Measurements from ENCODE around the gene NMT1. TPM values are rescaled to one million over a fixed set of nuclear protein-coding genes. Genes with fewer than 3 reads are reported as not detected.

The NMT1 gene
- total RNA-seq, 2 donors from 2014 or later = 130 to 270 TPM

- DNase-seq (ENCODE audit: low spot score in 2 of 2) = peak; percentile 25 to 70
- H3K27ac Mint-ChIP-seq = peak overlapping the region; percentile 89 to 95
- H3K9me3 Mint-ChIP-seq = no peaks in the 10 kb centered on the region
- peak; percentile 7 to 59 for ATAC-seq
- H3K36me3 Mint-ChIP-seq = peaks cover 12 to 17% of the 10 kb centered on the region in 2 donors
Measured at GRCh38 chr17:45052052-45052772, 8.9 kb upstream of the NMT1 start.

GRCh38 chr17:45060382-45060796 lies 728 bp upstream of the NMT1 start:
- Mint-ChIP-seq H3K9me3 (no peaks in the 10 kb centered on the region), H3K36me3 (peaks cover 21% of the 10 kb centered on the region in 2 donors), H3K27ac (peak overlapping the region; percentile 87 to 100)
- peak in 1 of 2 donors; percentile 0 for ATAC-seq
- DNase-seq (ENCODE audit: low spot score in 2 of 2) = no peak

GRCh38 chr17:45061606-45062205 lies 589 bp downstream of the NMT1 start:
- H3K27ac Mint-ChIP-seq = peak overlapping the region; percentile 87 to 100
- no peaks in the 10 kb centered on the region for H3K9me3 Mint-ChIP-seq
- ATAC-seq (peak in 1 of 2 donors; percentile 0), DNase-seq (ENCODE audit: low spot score in 2 of 2) (no peak)
- peaks cover 21% of the 10 kb centered on the region in 2 donors for H3K36me3 Mint-ChIP-seq

DNA sequence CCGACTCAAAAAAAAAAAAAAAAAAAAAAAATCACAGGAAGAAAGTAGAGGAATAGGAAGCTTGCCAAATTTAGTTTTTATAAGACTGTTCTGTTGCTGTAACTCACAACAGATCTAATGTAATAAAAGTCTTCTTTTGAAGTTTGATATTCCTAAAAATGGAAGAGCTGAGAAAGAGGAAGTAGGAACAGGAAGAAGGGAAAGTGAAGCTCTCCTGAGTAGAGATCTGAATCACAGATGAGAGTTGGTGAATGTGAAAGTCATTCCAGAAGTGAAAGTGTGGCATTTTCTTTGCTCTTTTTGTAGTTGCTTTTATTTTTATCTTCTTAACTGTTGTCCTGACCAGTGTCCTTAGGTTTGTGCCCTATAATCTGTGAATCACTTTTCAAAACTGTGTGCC lies 2.1 kb downstream of the NMT1 start:
- DNase-seq (ENCODE audit: low spot score in 2 of 2) (no peak), ATAC-seq (peak in 1 of 2 donors; percentile 4)
- peaks cover 21 to 30% of the 10 kb centered on the region in 2 donors for H3K36me3 Mint-ChIP-seq
- H3K27ac Mint-ChIP-seq = peak overlapping the region; percentile 56 to 87
- H3K9me3 Mint-ChIP-seq = no peaks in the 10 kb centered on the region

- DNase-seq (ENCODE audit: low spot score in 2 of 2) = no peak
- Mint-ChIP-seq H3K36me3 (peaks cover 0 to 19% of the 10 kb centered on the region in 2 donors), H3K27ac (no peak overlapping the region), H3K9me3 (no peaks in the 10 kb centered on the region)
- no peak for ATAC-seq
Measured at GRCh38 chr17:45067637-45068036, 6.5 kb downstream of the NMT1 start.

DNA sequence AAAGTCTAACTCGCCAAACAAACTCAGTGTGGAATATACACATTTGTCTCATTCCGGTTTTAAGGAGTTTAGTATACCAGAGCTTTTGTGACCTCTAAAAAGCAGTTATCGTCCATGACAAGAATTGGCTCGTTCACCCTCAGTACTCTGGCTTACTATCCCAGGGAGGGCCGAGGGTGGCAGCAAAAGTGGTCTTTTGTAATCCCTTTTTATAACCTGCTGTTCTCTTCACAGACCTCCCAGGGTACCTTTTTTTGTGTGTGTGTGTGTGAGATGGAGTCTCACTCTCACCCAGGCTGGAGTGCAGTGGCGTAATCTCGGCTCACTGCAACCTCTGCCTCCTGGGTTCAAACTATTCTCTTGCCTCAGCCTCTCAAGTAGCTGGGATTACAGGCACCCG lies 8.9 kb downstream of the NMT1 start:
- ATAC-seq = no peak
- Mint-ChIP-seq H3K9me3 (no peaks in the 10 kb centered on the region), H3K27ac (peak overlapping the region in 1 of 2 donors; percentile 50), H3K36me3 (peaks cover 7 to 27% of the 10 kb centered on the region in 2 donors)
- no peak for DNase-seq (ENCODE audit: low spot score in 2 of 2)

DNA sequence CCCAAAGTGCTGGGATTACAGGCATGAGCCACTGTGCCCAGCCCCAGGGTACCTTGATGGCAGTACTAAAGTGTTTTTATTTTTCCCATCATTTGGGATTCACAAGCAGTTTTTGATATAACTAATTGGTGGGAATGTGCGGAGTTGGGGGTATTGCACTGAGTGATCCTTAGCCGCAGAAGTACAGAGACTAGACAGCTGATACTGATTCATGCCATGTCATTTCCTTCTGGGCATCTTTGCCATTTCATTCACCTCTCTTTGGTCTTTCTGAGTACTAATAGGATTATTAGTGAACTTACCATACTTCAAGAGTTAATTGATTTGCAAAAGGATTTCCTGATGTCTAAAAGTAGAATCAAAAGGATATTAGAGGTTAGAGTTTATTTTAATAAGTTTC lies 9.7 kb downstream of the NMT1 start:
- H3K36me3 Mint-ChIP-seq = peaks cover 7 to 27% of the 10 kb centered on the region in 2 donors
- ATAC-seq = no peak
- no peak for DNase-seq (ENCODE audit: low spot score in 2 of 2)
- H3K27ac Mint-ChIP-seq = peak overlapping the region in 1 of 2 donors; percentile 22
- H3K9me3 Mint-ChIP-seq = no peaks in the 10 kb centered on the region

GRCh38 chr17:45073414-45074070 lies 12.4 kb downstream of the NMT1 start:
- peaks cover 7 to 21% of the 10 kb centered on the region in 2 donors for H3K36me3 Mint-ChIP-seq
- H3K27ac Mint-ChIP-seq = peak overlapping the region in 1 of 2 donors; percentile 70
- DNase-seq (ENCODE audit: low spot score in 2 of 2) = no peak
- ATAC-seq = no peak
- H3K9me3 Mint-ChIP-seq = no peaks in the 10 kb centered on the region

GRCh38 chr17:45077643-45078042 lies 16.5 kb downstream of the NMT1 start:
- H3K27ac Mint-ChIP-seq = peak overlapping the region in 1 of 2 donors; percentile 29
- H3K9me3 Mint-ChIP-seq = no peaks in the 10 kb centered on the region
- H3K36me3 Mint-ChIP-seq = peaks cover 14 to 24% of the 10 kb centered on the region in 2 donors
- peak; percentile 30 to 78 for ATAC-seq
- no peak for DNase-seq (ENCODE audit: low spot score in 2 of 2)

DNA sequence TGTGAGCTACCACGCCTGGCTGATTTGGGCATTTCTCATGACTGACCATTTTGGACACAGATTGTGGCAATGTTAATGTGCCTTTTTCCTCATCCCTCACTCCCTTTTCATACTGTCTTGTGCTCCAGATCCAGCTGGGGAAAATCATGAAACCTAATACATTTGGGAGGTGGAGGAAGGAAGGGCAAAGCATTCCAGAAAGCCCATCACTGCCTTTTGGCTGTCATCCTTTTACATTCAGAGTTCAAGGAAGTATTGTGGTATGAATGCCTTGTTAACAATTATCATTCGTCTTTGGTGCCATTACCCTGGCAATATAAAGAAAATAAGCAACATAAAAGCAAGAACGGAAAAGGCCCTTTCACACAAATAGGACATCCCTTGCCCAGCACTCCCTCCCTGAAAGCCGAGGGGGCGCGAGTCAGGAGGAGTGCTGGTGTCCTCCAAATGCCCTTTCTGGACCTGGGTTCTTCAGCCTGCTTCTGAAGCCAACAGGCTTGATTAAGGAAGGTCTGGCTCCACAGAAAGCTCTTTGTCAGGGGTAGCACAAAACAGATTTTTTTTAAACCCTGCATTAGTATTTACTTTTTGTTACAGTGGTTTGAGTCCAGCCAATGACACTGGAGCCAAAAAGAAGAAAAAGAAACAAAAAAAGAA lies 20.1 kb downstream of the NMT1 start:
- H3K36me3 Mint-ChIP-seq = peaks cover 7 to 10% of the 10 kb centered on the region in 2 donors
- ATAC-seq (no peak), DNase-seq (ENCODE audit: low spot score in 2 of 2) (no peak)
- H3K9me3 Mint-ChIP-seq = no peaks in the 10 kb centered on the region
- H3K27ac Mint-ChIP-seq = peak overlapping the region in 1 of 2 donors; percentile 69

- Mint-ChIP-seq H3K36me3 (peaks cover 4 to 10% of the 10 kb centered on the region in 2 donors), H3K9me3 (no peaks in the 10 kb centered on the region), H3K27ac (no peak overlapping the region)
- ATAC-seq (no peak), DNase-seq (ENCODE audit: low spot score in 2 of 2) (no peak)
Measured at GRCh38 chr17:45086391-45086790, 25.3 kb downstream of the NMT1 start.

GRCh38 chr17:45086865-45087503 lies 25.9 kb downstream of the NMT1 start:
- no peak for ATAC-seq
- Mint-ChIP-seq H3K27ac (peak overlapping the region in 1 of 2 donors; percentile 23), H3K36me3 (peaks cover 0 to 7% of the 10 kb centered on the region in 2 donors), H3K9me3 (no peaks in the 10 kb centered on the region)
- DNase-seq (ENCODE audit: low spot score in 2 of 2) = no peak

DNA sequence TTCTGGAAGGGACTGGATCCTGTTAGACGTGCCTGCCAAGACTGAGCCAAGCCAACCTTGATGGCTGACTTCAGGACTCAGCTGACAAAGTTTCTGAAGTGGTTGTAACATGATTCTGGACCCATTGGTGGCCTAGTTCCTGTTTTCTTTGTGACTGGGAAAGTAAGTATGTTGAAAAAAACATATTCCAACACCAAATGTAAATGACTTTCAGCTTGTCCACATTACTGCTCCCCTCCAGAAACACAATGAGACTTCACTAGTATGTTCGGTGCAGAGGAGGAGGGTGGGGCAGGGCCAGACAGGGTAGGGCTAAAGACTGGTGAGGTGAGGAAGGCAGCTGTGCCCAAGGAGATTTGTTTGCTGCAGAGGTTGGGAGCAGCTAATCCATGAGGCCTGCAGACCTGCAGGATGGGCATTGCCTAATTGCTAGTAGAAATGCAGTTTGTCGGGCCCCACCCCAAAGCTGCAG lies 26.4 kb downstream of the NMT1 start:
- Mint-ChIP-seq H3K36me3 (peaks cover 0 to 10% of the 10 kb centered on the region in 2 donors), H3K27ac (peak overlapping the region in 1 of 2 donors; percentile 23), H3K9me3 (no peaks in the 10 kb centered on the region)
- DNase-seq (ENCODE audit: low spot score in 2 of 2) = no peak
- no peak for ATAC-seq

DNA sequence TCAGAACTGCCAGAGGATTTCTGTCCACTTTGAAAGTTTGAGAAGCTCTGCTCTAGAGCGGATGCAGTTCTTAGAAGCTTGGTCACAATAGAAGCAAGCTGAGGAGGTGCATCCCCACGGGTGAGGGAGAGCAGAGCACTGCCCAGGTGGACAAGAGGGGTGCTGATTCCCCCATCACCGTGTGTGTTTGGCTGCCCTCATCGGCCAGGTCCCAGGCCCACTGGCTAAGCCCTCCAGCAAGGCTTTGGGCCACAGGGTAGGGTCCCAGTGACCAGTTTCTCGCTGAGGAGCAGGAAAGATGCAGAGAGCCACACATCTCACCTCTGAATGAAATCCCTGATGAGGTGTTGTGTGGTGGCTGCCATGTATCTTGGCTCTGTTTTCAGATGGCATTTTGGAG lies 26.9 kb downstream of the NMT1 start:
- no peak for ATAC-seq
- no peak for DNase-seq (ENCODE audit: low spot score in 2 of 2)
- peaks cover 0 to 12% of the 10 kb centered on the region in 2 donors for H3K36me3 Mint-ChIP-seq
- H3K27ac Mint-ChIP-seq = no peak overlapping the region
- H3K9me3 Mint-ChIP-seq = no peaks in the 10 kb centered on the region

DNA sequence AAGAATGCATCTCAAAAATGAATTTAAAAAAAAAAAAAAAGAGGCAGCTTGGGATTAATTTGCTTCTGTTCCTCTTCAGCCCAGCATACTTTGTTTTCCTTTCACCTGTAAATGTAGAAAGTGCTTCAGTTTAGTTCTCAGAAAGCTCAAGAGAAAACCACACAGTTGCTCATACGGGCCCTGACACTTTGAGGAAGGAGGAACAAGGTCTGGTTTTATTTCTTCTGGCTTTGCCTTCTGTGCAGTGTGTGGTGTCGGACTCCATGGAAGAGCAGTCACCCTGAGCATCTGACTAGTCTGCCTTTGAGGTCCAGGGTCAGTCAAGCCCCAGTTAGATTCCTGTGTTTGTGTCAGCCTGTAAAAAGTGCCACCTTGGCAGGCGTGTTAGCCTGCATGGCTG lies 27.6 kb downstream of the NMT1 start:
- DNase-seq (ENCODE audit: low spot score in 2 of 2) (no peak), ATAC-seq (no peak)
- Mint-ChIP-seq H3K36me3 (peaks cover 3 to 15% of the 10 kb centered on the region in 2 donors), H3K27ac (no peak overlapping the region), H3K9me3 (no peaks in the 10 kb centered on the region)

DNA sequence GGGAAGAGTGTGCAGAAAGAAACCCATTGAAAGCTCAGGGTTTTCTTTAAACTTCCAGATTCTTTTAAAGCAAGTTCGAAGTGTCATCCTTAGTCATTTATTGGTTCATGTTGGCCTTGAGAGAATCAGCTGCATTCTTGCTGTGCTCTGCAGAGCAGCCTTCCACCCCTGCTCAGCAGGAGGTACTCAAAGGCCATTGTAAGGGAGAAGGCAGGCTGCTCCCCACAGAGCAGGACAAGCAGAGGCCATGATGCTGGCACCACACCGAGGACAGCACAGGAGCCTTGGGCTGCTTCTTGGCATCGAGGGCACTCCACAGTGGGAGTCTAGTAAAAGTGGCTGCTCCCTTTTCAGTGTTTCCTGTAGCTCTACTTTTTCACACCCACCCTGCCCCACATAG lies 29.6 kb downstream of the NMT1 start:
- DNase-seq (ENCODE audit: low spot score in 2 of 2) = no peak
- ATAC-seq = no peak
- H3K9me3 Mint-ChIP-seq = no peaks in the 10 kb centered on the region
- H3K36me3 Mint-ChIP-seq = peaks cover 6 to 16% of the 10 kb centered on the region in 2 donors
- no peak overlapping the region for H3K27ac Mint-ChIP-seq

Measured in activated naive CD4-positive, alpha-beta T cell treated with anti-CD3 and anti-CD28 coated beads, Interleukin-2, amount 50 U/mL, for 72 hours (primary cell).